DOHH2 (cell line): Measurements from ENCODE around the gene CD2.

Source experiments
- H3F3A ChIP-seq: fragments of 200-600 bp; sonication (generic), shearing (Covaris generic); 2 replicates; pipeline ENCODE4 v1.6.0; 2016; ENCODE audit warnings: antibody characterized with exemption, mild to moderate bottlenecking; ENCODE audit not compliant: control insufficient read depth, insufficient read depth
- H3K27ac ChIP-seq: fragments of 200-600 bp; sonication (generic); 2 replicates; pipeline ENCODE4 v1.5.1; 2014; ENCODE audit warnings: low read depth, mild to moderate bottlenecking, low read length, moderate library complexity
- H3K27me3 ChIP-seq: fragments of 200-600 bp; sonication (generic); 2 replicates; pipeline ENCODE4 v1.6.1; 2014; ENCODE audit warnings: mild to moderate bottlenecking, low read length, mixed read lengths; ENCODE audit not compliant: control insufficient read depth
- H3K36me3 ChIP-seq: fragments of 200-600 bp; sonication (generic); 2 replicates; pipeline ENCODE4 v1.6.1; 2014; ENCODE audit warnings: mild to moderate bottlenecking, low read length, moderate library complexity, mixed read lengths; ENCODE audit not compliant: control insufficient read depth
- H3K4me1 ChIP-seq: fragments of 200-600 bp; sonication (generic); 2 replicates; pipeline ENCODE4 v1.6.1; 2014; ENCODE audit warnings: mild to moderate bottlenecking, low read length, mixed read lengths; ENCODE audit not compliant: control insufficient read depth
- H3K4me2 ChIP-seq: fragments of 200-600 bp; sonication (generic); 2 replicates; pipeline ENCODE4 v1.6.0; 2014; ENCODE audit warnings: mild to moderate bottlenecking, low read length, moderate library complexity
- H3K4me3 ChIP-seq: fragments of 200-600 bp; sonication (generic); 2 replicates; pipeline ENCODE4 v1.5.1; 2014; ENCODE audit warnings: mild to moderate bottlenecking, low read length, mixed read lengths
- H3K79me2 ChIP-seq: fragments of 200-600 bp; sonication (generic); 2 replicates; pipeline ENCODE4 v1.6.1; 2014; ENCODE audit warnings: mild to moderate bottlenecking, low read length, mixed read lengths; ENCODE audit not compliant: control insufficient read depth
- H3K9me2 ChIP-seq: fragments of 200-600 bp; sonication (generic); replicated peaks from 2 replicates; pipeline ENCODE4 v1.6.1; 2014; ENCODE audit warnings: mild to moderate bottlenecking, low read length, mixed read lengths; ENCODE audit not compliant: control insufficient read depth
- H3K9me3 ChIP-seq: fragments of 200-600 bp; sonication (generic); 2 replicates; pipeline ENCODE4 v1.6.1; 2014; ENCODE audit warnings: antibody characterized with exemption, low read length, mixed read lengths; ENCODE audit not compliant: control insufficient read depth, insufficient read depth
- H4K20me1 ChIP-seq: fragments of 200-600 bp; sonication (generic); 2 replicates; pipeline ENCODE4 v1.6.0; 2014; ENCODE audit warnings: low read depth, mild to moderate bottlenecking, antibody characterized with exemption, low read length, moderate library complexity; ENCODE audit not compliant: control insufficient read depth, insufficient read depth
- EZH2phosphoT487 ChIP-seq: fragments of 200-600 bp; sonication (generic); IDR thresholded peaks from 2 replicates; pipeline ENCODE4 v1.6.1; 2017; ENCODE audit warnings: borderline replicate concordance, mild to moderate bottlenecking, antibody characterized with exemption, low read length, moderate library complexity, mixed read lengths
- TF ChIP-seq, protein P1 (sequence below): fragments of 200-600 bp; sonication (generic); IDR thresholded peaks from one replicate; pipeline ENCODE4 v1.5.1; 2014; ENCODE audit warnings: antibody characterized with exemption, mild to moderate bottlenecking, low read depth, low read length; ENCODE audit not compliant: poor library complexity, severe bottlenecking

Gene CD2

DNA sequence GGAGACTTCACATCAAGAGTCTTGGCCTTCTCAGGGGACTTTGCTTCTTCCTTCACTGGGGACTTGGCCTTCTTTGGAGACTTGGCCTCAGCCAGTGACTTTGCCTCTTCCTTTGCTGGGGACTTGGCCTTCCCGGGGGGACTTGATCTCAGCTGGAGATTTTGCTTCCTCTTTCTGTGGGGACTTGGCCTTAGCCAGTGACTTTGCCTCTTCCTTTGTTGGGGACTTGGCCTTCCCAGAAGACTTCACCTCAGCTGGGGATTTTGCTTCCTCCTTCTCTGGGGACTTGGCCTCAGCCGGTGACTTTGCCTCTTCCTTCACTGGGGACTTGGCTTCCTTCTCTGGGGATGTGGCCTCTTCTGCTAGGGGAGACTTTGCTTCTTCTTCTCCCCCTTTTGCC, 13.5 kb upstream of the CD2 start:
- no peaks in the 10 kb centered on the region for H4K20me1 ChIP-seq

DNA sequence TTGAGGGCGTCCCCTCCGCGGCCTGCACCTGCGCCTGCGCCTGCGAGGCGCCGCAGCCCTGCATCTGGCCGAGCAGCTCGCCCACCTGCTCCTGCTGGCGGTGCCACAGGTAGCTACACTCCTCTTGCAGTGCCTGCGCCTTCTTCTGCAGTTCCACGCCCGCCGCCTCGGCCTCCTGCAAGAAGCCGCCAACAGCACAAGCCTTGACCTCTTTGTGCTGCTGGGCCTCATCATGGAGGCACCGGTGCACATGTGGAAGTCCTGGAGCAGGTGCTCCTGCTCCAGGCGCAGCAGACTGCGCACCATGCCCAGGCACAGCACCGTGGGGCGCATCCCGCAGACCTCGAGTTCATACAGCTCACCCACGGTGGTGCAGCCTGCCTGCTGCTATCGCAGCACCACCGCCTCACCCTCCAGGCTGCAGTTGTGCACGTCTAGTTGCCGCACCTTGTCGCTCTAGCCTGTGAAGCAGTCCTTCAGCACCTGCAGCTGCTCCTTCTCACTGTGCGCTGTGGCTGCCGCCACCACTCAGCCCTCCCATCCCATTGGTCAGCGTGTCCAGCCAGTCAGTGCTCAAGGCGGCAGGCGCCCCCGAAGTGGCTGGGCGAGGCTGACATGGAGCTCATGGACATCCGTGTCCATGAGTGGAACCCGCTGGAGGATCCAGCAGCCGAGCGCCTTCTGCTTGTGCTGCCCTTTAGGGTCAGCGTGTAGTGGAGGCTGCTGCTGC, 12.2 kb upstream of the CD2 start:
- H3K4me1 ChIP-seq = peaks cover 14% of the 10 kb centered on the region
- H3F3A ChIP-seq = no peaks in the 10 kb centered on the region
- H4K20me1 ChIP-seq = no peaks in the 10 kb centered on the region
- no peak overlapping the region for H3K27ac ChIP-seq
- H3K4me2 ChIP-seq = no peak overlapping the region
- H3K4me3 ChIP-seq = no peak overlapping the region
- peaks cover 26% of the 10 kb centered on the region for H3K9me3 ChIP-seq
- H3K9me2 ChIP-seq = no peaks in the 10 kb centered on the region
- TF ChIP-seq, protein P1, sequence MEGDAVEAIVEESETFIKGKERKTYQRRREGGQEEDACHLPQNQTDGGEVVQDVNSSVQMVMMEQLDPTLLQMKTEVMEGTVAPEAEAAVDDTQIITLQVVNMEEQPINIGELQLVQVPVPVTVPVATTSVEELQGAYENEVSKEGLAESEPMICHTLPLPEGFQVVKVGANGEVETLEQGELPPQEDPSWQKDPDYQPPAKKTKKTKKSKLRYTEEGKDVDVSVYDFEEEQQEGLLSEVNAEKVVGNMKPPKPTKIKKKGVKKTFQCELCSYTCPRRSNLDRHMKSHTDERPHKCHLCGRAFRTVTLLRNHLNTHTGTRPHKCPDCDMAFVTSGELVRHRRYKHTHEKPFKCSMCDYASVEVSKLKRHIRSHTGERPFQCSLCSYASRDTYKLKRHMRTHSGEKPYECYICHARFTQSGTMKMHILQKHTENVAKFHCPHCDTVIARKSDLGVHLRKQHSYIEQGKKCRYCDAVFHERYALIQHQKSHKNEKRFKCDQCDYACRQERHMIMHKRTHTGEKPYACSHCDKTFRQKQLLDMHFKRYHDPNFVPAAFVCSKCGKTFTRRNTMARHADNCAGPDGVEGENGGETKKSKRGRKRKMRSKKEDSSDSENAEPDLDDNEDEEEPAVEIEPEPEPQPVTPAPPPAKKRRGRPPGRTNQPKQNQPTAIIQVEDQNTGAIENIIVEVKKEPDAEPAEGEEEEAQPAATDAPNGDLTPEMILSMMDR = no peak
- TF ChIP-seq EZH2phosphoT487 = no peak
- no peaks in the 10 kb centered on the region for H3K79me2 ChIP-seq
- no peaks in the 10 kb centered on the region for H3K27me3 ChIP-seq
- no peaks in the 10 kb centered on the region for H3K36me3 ChIP-seq

More for the DNA sequence above, 13.5 kb upstream of the CD2 start:
- Histone ChIP-seq H3K27ac (no peak overlapping the region), H3K9me2 (no peaks in the 10 kb centered on the region), H3K4me3 (no peak overlapping the region), H3K79me2 (no peaks in the 10 kb centered on the region), H3K9me3 (peaks cover 26% of the 10 kb centered on the region), H3K4me2 (no peak overlapping the region), H3K36me3 (no peaks in the 10 kb centered on the region), H3K27me3 (no peaks in the 10 kb centered on the region), H3F3A (no peaks in the 10 kb centered on the region), H3K4me1 (peaks cover 14% of the 10 kb centered on the region)
- TF ChIP-seq, protein P1 = no peak
- TF ChIP-seq EZH2phosphoT487 = no peak

DNA sequence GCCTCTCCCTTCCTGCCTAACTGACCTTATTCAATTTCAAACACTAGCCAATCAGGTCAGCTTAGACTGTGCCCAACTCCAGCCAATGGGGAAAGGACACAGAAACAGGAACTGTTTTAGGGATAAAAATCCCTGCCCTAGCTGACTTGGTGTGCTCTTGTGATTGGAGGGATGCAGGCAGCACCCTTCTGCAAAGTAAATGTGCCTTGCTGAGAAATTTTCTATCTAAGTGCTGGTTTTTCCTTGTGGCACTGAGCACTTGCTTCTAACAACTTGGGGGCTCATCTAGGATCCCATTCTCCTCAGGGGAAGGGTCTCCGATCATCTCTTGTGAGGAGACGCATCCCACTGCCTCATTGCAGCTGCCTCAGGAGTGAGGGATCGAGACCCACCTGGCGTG, 10.7 kb upstream of the CD2 start:
- Histone ChIP-seq H3K27ac (no peak overlapping the region), H3K36me3 (no peaks in the 10 kb centered on the region), H3K27me3 (no peaks in the 10 kb centered on the region), H3K9me3 (peaks cover 30% of the 10 kb centered on the region), H3K4me1 (peaks cover 5% of the 10 kb centered on the region), H4K20me1 (no peaks in the 10 kb centered on the region), H3K4me2 (no peak overlapping the region), H3K4me3 (no peak overlapping the region), H3K79me2 (no peaks in the 10 kb centered on the region), H3K9me2 (no peaks in the 10 kb centered on the region), H3F3A (no peaks in the 10 kb centered on the region)
- TF ChIP-seq, protein P1 = no peak
- TF ChIP-seq EZH2phosphoT487 = no peak
